HG02943 (cell line): ENCODE data around the gene TCF20.

ENCODE experiments used
- ATAC-seq: cut with Tn5 transposase; IDR thresholded peaks from one replicate; pipeline ENCODE4 v1.9.1; 2021; ENCODE audit warnings: mild to moderate bottlenecking, low read depth, moderate library complexity; ENCODE audit not compliant: unreplicated experiment

Gene TCF20

DNA sequence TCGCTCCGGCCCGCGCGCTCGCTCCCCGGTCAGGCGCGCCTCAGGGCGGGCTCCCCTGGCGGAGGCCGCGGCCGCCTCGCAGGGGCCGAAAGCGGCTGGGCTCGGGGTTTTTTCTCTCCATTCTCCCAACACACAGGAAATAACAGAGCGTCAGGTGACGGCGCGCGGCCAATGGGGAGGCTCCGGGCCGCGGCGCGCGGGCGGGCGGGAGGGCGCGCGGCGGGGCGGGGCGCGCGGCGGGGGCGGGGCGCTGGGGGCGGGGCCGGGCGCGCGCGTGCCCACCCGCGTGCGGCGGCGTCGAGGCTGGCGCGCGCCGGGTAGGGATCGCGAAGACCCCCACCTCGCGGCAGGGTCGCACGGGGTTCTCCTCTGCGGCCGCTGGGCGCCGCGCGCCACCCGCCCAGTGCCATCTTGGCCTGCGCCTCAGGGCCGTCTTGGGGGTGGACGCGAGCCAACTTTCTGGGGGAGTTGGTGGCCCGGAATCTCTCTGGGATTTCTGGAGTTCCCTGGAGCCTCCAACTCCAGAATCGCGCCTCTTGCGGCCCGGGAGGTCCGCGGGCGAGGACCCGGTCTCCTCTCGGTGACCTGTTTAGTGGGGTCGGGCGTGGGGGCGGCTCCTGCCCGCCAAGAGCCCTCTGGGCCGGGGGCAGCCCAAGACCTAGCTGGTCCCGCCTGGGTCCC is at the start of gene TCF20:
TSS of gene TCF20 (minus strand) at position 144 of the 681 bp plus-strand sequence. CDS start 55,348 bp downstream, outside the sequence.
- no peak for ATAC-seq

- ATAC-seq = no peak
These were observed 48.9 kb upstream of the TCF20 start for GRCh38 chr22:42319386-42319785.

- ATAC-seq = no peak
These were observed 48.5 kb upstream of the TCF20 start for GRCh38 chr22:42318967-42319366.

- ATAC-seq = no peak
These were observed 47.5 kb upstream of the TCF20 start for GRCh38 chr22:42317691-42318547.

DNA sequence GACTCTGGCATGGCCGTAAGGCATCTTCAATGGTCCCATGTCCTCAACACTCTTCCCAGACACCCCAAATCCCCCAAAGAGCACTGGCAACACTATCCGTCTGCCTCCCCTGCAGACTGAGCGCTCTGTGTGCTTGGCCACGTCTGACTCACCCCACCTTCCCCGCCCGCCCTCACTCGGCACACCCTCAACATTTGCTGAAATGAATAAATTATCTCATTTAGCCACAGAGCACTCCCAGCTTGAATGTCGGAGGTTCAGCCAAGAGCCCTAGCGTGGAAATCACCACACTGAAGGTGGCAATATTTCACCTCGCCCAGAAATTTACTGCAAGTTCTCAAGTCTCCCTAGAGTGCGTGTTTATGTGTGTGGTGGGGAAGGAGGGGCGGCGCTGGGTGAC is 46.6 kb upstream of the TCF20 start:
- ATAC-seq = no peak

DNA sequence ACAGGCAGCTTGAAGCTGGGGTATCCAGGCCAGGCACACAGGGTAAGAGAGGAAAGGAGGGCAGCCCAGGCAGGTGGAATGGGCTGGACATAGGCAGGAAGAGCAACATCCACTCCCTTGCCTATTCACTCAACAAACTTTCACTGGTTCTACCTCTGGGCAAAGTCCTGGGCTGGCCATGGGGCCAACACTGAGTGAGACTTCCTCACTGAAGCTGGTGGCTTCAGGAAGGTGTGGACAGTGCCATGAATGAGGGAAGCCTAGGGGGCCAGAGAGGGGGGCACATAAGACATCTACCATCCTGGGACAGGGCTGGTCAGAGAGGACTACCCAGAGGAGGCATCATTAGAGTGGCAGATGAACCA is 44.9 kb upstream of the TCF20 start:
- no peak for ATAC-seq

GRCh38 chr22:42314709-42315391 is 44.4 kb upstream of the TCF20 start:
- no peak for ATAC-seq

GRCh38 chr22:42313804-42314581 is 43.5 kb upstream of the TCF20 start:
- no peak for ATAC-seq

DNA sequence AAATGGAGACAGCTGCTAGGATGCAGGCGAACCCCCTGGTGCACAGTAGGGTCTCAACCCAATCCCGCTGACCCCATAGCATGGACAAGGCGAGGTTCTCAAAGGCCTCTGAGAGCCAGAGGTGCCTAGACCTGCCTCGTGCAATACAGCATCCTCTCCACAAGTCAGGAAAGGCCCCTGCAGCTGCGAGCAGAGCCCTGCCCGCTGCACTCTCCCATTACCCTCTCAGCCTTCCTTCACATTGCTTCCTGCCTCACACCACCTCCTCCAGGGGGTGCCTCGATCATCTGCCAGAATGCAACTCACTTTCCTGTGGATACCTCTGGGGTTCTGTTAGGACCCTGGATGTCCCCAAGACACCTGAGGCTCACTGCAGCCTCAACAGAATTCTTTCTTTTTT is 42.8 kb upstream of the TCF20 start:
- no peak for ATAC-seq

DNA sequence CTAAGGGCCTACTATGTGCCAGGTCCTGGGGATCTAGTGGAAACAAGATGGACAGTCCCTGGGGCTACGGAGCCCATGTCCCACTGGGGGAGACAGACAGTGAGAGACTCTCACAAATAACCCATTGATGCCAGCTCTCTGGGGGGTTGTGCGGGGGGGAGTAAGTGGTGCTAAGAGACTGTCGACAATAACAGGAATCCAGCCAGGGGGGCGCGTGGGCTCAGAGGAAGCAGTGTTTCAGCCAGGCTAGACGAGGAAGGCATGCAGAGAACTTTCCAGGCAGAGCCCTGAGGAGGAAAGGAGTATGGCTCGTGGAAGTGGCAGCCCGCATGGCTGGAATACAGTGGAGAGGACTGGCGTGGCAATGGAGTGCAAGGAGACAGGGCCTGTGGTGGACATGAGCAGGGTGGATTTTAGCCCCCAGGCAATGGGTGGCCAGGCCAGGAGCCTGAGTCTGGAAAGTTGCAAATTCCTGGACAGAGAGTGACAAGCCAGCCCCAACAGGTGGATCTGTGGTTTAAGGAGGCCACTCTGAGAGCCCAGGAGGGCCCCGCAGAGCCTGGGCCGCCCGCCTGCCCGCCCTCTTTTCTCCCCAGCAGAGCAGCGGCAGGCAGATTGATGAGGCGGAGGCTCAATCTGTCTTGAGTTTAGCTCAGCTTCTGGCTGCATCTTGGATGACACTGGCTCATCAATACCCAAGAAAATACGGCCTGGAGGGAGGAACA is 40.0 kb upstream of the TCF20 start:
- no peak for ATAC-seq

- no peak for ATAC-seq
These were observed 39.4 kb upstream of the TCF20 start for GRCh38 chr22:42309865-42310264.

DNA sequence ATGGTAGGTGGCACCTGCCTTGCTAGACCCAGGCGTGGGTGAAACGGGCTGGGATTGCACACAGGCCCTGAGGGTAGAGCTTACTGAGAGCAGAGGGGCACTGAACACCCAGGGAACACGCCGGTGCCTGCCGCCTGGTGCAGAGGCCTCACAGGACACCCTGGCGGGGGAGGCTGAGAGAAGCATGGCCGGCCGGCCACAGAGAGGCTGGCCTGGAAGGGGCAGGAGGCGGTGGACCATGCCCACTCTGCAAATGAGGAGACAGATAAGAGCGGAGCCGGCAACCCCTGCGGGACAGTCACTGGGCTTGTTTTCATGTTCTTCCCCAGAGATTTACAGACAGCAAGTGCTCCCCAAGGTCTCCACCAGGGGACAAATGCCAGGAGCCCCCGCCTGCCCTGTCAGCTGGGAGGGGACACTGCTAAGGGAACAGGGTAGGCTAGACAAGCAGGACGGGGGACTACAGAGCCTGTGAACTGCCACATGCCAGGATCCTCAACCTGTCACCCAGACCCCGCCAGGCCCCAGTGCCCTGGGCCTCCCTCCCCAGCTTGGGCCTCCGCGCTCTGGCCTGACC is 38.5 kb upstream of the TCF20 start:
- no peak for ATAC-seq

DNA sequence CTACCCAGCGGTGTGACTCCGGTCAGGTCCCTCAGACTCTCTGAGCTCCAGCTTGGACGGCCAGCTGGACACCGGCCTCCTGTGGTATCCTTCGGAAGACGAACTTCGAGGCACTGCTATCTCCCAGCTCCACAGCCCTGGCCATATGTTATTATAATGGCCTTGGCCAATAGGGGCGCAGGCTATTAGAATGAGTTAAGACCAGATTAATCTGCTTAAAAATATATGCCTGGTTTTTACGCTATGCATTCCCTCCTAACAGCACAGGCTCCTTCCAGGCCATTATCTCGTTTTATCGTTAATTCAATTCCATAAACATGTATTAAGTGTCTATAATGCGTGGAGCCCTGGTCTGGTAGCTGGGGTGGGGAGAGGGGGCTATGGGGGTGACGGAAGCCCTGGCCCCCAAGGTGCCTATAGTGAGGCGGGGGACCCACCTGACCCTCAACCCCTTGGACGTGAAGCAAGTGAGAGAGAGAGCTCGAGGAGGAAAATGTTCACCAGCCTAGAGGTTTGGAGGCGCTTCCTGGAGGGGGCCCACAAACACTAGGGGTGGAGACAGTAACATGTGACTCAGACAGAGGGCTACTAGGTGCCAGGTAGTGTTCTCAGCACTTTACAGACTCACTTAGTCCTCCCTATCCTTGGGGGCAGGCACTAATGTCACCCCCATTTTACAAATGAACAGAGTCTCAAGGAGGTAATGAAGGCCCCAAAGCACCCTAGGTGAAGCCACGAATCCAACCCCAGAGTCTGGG is 37.5 kb upstream of the TCF20 start:
- ATAC-seq = no peak

- no peak for ATAC-seq
These were observed 35.6 kb upstream of the TCF20 start for GRCh38 chr22:42306010-42306409.

GRCh38 chr22:42304324-42304790 is 33.9 kb upstream of the TCF20 start:
- no peak for ATAC-seq

DNA sequence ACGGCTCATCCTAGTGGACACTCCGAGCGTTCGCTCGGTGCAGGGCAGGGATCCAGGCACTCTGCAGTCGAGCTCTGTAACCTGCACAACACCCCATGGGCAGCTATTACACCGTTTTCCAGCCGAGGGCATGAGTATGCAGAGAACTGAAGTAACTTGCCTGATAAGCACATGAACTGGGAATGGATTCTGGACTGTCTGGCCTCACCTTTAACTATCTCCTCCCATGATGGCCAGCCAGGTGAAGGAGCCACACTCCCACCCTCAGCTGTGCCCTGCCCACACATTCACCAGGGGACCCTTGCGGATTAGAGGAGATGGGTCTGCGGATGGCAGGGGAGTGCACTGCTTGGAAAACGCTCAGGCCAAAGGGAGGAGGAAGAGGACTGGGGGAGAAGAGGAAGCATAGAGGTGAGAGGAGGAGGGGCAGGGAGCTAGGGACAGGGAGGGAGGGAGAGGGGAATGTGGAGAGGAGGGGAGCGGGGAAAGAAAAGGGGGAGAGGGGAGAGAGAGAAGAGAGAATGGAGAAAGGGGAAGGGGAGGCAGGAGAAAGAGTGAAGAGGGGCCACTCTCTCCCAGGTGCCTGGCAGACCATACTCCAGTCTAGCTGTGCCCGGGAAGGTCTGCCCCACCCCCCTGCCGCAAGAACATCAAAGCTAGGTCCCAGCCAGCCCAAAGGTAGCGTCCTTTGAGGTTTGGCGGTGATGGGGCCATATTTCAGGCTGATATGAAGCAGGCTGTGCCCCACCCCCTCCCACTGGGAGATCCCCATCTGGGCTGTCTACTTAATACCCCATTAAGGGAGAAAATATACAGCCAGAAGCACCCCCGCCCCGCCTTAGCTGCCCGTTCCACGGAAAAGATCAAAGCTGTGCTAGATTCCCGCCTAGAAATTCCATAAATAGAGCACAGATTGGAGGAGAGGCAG is 33.2 kb upstream of the TCF20 start:
- ATAC-seq = no peak

- ATAC-seq = no peak
These were observed 31.3 kb upstream of the TCF20 start for GRCh38 chr22:42301742-42302102.
